C4-2B (cell line): Measurements from ENCODE around the gene GRP.

Experiments
- CTCF ChIP-seq: fragments of 450-650 bp; conservative IDR thresholded peaks from 2 replicates; pipeline ENCODE4 v1.5.1; 2017; ENCODE audit warnings: mild to moderate bottlenecking
- ZFX ChIP-seq: fragments of 450-650 bp; IDR thresholded peaks from 2 replicates; pipeline ENCODE4 v1.6.1; 2017

GRCh38 chr18:59222341-59222740 is 2.4 kb downstream of the GRP start:
- TF ChIP-seq CTCF (no peak), ZFX (no peak)
